Smooth muscle cell (in vitro differentiated cells): ENCODE measurements around the gene JMJD1C. TPM values are rescaled to one million over a fixed set of nuclear protein-coding genes. Genes with fewer than 3 reads are reported as not detected.

Source experiments
- DNase-seq: peaks from one replicate; lab custom pipeline; 2025; ENCODE audit not compliant: unreplicated experiment; lab: John Stamatoyannopoulos, UW
- H2AFZ ChIP-seq: fragments of 200-600 bp; sonication (generic); 2 replicates; pipeline ENCODE4 v1.6.0; 2016; ENCODE audit warnings: antibody characterized with exemption, low read depth, mild to moderate bottlenecking
- H3F3A ChIP-seq: fragments of 200-600 bp; sonication (generic); 2 replicates; pipeline ENCODE4 v1.6.0; 2017; ENCODE audit warnings: antibody characterized with exemption, low read depth
- H3K27ac ChIP-seq: fragments of 200-600 bp; sonication (generic); 2 replicates; pipeline ENCODE4 v1.5.1; 2016; ENCODE audit warnings: low read depth, mild to moderate bottlenecking
- H3K27me3 ChIP-seq: fragments of 200-600 bp; sonication (generic); 2 replicates; pipeline ENCODE4 v1.6.1; 2016; ENCODE audit warnings: low read depth, mild to moderate bottlenecking
- H3K36me3 ChIP-seq: fragments of 200-600 bp; sonication (generic); 2 replicates; pipeline ENCODE4 v1.5.1; 2016; ENCODE audit warnings: low read depth
- H3K4me1 ChIP-seq: fragments of 200-600 bp; sonication (generic); 2 replicates; pipeline ENCODE4 v1.5.1; 2016; ENCODE audit warnings: low read depth
- H3K4me2 ChIP-seq: fragments of 200-600 bp; sonication (generic); 2 replicates; pipeline ENCODE4 v1.6.0; 2016; ENCODE audit warnings: mild to moderate bottlenecking
- H3K4me3 ChIP-seq: fragments of 200-600 bp; sonication (generic); 2 replicates; pipeline ENCODE4 v1.5.1; 2016; ENCODE audit warnings: mild to moderate bottlenecking
- H3K79me2 ChIP-seq: fragments of 200-600 bp; sonication (generic); 2 replicates; pipeline ENCODE4 v1.6.0; 2016; ENCODE audit warnings: low read depth, mild to moderate bottlenecking
- H3K9ac ChIP-seq: fragments of 200-600 bp; sonication (generic); 2 replicates; pipeline ENCODE4 v1.6.0; 2016; ENCODE audit warnings: low read depth
- H3K9me3 ChIP-seq: fragments of 200-600 bp; sonication (generic); replicated peaks from 2 replicates; pipeline ENCODE4 v1.5.1; 2016; ENCODE audit warnings: low read depth
- H4K20me1 ChIP-seq: fragments of 200-600 bp; sonication (generic); 2 replicates; pipeline ENCODE4 v1.6.0; 2016; ENCODE audit warnings: low read depth
- WGBS: methylation state at CpG from one replicate; pipeline ENCODE4 v1.1.7; 2016; ENCODE audit warnings: low lambda C conversion rate; 5-methylcytosine and 5-hydroxymethylcytosine counted together
- polyA plus RNA-seq: library from polyadenylated mRNA; unstranded; fragments of >200 nt; fragmentation: Nextera tagmentation; extraction: Ambion mirVana; gene quantifications from 2 replicates; pipeline ENCODE4 v1.2.1, GENCODE V29; 2016
- total RNA-seq: library from RNA; depleted of rRNA; stranded (reverse); fragments of >200 nt; gene quantifications from 2 replicates; pipeline ENCODE4 v1.2.3, GENCODE V29; 2014
- TF ChIP-seq, protein P1 (sequence below): fragments of 200-600 bp; sonication (generic); IDR thresholded peaks from 2 replicates; pipeline ENCODE4 v1.5.1; 2017; ENCODE audit warnings: borderline replicate concordance, mild to moderate bottlenecking, antibody characterized with exemption; ENCODE audit not compliant: insufficient read depth, poor library complexity, severe bottlenecking

JMJD1C gene
- total and polyA plus RNA-seq, 2 experiments from 2014 or later, result 28.5 to 132 TPM

- Histone ChIP-seq H3K36me3 (peaks cover 2% of the 10 kb centered on the region), H3F3A (no peaks in the 10 kb centered on the region), H4K20me1 (peaks cover 98% of the 10 kb centered on the region), H3K4me1 (no peaks in the 10 kb centered on the region), H3K27me3 (no peaks in the 10 kb centered on the region), H2AFZ (no peak overlapping the region), H3K4me2 (no peak overlapping the region), H3K79me2 (peaks cover 100% of the 10 kb centered on the region), H3K27ac (peak overlapping the region; percentile 32), H3K9ac (no peak overlapping the region), H3K4me3 (no peak overlapping the region), H3K9me3 (no peaks in the 10 kb centered on the region)
- TF ChIP-seq, protein P1, sequence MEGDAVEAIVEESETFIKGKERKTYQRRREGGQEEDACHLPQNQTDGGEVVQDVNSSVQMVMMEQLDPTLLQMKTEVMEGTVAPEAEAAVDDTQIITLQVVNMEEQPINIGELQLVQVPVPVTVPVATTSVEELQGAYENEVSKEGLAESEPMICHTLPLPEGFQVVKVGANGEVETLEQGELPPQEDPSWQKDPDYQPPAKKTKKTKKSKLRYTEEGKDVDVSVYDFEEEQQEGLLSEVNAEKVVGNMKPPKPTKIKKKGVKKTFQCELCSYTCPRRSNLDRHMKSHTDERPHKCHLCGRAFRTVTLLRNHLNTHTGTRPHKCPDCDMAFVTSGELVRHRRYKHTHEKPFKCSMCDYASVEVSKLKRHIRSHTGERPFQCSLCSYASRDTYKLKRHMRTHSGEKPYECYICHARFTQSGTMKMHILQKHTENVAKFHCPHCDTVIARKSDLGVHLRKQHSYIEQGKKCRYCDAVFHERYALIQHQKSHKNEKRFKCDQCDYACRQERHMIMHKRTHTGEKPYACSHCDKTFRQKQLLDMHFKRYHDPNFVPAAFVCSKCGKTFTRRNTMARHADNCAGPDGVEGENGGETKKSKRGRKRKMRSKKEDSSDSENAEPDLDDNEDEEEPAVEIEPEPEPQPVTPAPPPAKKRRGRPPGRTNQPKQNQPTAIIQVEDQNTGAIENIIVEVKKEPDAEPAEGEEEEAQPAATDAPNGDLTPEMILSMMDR, result no peak
- 71% methylated on average over 3 of the region's 3 CpGs for WGBS
- DNase-seq, result no peak
Observed at GRCh38 chr10:63227207-63227895, 238.4 kb downstream of the JMJD1C start.

GRCh38 chr10:63224241-63224640, 241.5 kb downstream of the JMJD1C start:
- 74% methylated on average over 1 of the region's 1 CpG for WGBS
- TF ChIP-seq, protein P1, result no peak

DNA sequence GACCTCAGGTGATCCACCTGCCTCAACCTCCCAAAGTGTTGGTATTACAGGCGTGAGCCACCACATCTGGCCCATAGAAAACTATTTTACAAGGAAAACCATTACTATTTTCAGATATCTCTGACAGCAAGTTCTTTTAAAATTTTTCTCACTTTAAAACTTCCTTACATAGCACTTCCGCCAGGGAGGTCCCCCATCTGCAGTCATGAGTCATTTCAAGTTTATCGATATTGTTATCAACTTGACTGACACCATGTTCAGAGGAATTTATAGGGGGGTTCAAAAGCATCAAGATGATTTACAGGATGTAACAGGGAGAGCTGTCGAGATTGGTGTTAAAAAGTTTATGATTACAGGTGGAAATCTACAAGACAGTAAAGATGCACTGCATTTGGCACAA, 243.8 kb downstream of the JMJD1C start:
- peaks cover 92% of the 10 kb centered on the region for H3K79me2 ChIP-seq
- no peaks in the 10 kb centered on the region for H3K27me3 ChIP-seq
- no peak for DNase-seq
- no peak overlapping the region for H3K4me3 ChIP-seq
- TF ChIP-seq, protein P1, result no peak
- H2AFZ ChIP-seq, result no peak overlapping the region
- H3K36me3 ChIP-seq, result no peaks in the 10 kb centered on the region
- H3F3A ChIP-seq, result peaks cover 4% of the 10 kb centered on the region
- H3K9me3 ChIP-seq, result no peaks in the 10 kb centered on the region
- 78% methylated on average over 4 of the region's 4 CpGs for WGBS
- H3K9ac ChIP-seq, result no peak overlapping the region
- H4K20me1 ChIP-seq, result peaks cover 92% of the 10 kb centered on the region
- H3K27ac ChIP-seq, result no peak overlapping the region
- H3K4me2 ChIP-seq, result no peak overlapping the region
- peaks cover 2% of the 10 kb centered on the region for H3K4me1 ChIP-seq

More at GRCh38 chr10:63224241-63224640, 241.5 kb downstream of the JMJD1C start:
- no peak overlapping the region for H3K9ac ChIP-seq
- H3K27me3 ChIP-seq, result no peaks in the 10 kb centered on the region
- H4K20me1 ChIP-seq, result peaks cover 97% of the 10 kb centered on the region
- H3K36me3 ChIP-seq, result no peaks in the 10 kb centered on the region
- no peak overlapping the region for H3K4me3 ChIP-seq
- no peak overlapping the region for H2AFZ ChIP-seq
- no peak overlapping the region for H3K4me2 ChIP-seq
- peaks cover 4% of the 10 kb centered on the region for H3F3A ChIP-seq
- no peaks in the 10 kb centered on the region for H3K4me1 ChIP-seq
- no peak overlapping the region for H3K27ac ChIP-seq
- H3K79me2 ChIP-seq, result peaks cover 98% of the 10 kb centered on the region
- no peak for DNase-seq
- H3K9me3 ChIP-seq, result no peaks in the 10 kb centered on the region

DNA sequence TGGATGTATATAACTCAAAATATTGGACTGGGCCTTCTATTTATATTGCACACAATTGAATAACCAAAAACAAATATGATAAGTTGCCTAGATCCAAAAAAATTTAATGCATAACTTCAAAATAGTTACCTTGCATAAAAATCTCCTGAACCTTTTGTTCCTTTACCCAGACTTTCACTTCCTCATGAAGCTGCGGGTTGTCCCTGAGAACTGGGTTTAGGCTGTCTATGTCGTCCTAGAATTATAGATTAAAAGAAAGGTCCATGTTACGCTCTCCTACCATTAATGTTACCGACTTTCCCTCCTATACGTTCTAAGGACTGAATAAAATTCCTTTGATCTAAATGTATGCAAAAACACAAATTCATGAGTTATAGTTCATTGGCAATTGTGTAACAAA, 246.0 kb downstream of the JMJD1C start:
- Histone ChIP-seq H3K27me3 (no peaks in the 10 kb centered on the region), H3K9ac (no peak overlapping the region)
- WGBS, result 92% methylated on average over 5 of the region's 5 CpGs

More for the DNA sequence above, 246.0 kb downstream of the JMJD1C start:
- H3F3A ChIP-seq, result peaks cover 4% of the 10 kb centered on the region
- no peak overlapping the region for H3K4me3 ChIP-seq
- DNase-seq, result no peak
- H3K79me2 ChIP-seq, result peaks cover 82% of the 10 kb centered on the region
- H3K36me3 ChIP-seq, result peaks cover 2% of the 10 kb centered on the region
- H3K4me2 ChIP-seq, result no peak overlapping the region
- H3K9me3 ChIP-seq, result no peaks in the 10 kb centered on the region
- H3K4me1 ChIP-seq, result peaks cover 2% of the 10 kb centered on the region
- TF ChIP-seq, protein P1, result no peak
- peaks cover 75% of the 10 kb centered on the region for H4K20me1 ChIP-seq
- H2AFZ ChIP-seq, result no peak overlapping the region
- H3K27ac ChIP-seq, result no peak overlapping the region
